Keratinocyte (primary cell): Measurements from ENCODE around the gene DCLRE1A.

Experiments
- CTCF ChIP-seq, 3 experiments: IDR thresholded peaks in 1 of 3; conservative IDR thresholded peaks in 1 of 3; optimal IDR thresholded peaks in 1 of 3; 2 replicates in 2 of 3; 3 replicates in 1 of 3; pipeline versions ENCODE3 to v1.5.1; 2011; ENCODE audit warnings: low read length in 3 of 3, mild to moderate bottlenecking in 3 of 3, moderate library complexity in 2 of 3, control low read depth in 1 of 3, inconsistent platforms in 1 of 3; ENCODE audit not compliant: insufficient read depth in 2 of 3; ENCODE audit errors: extremely low read depth in 1 of 3
- EZH2 ChIP-seq: IDR thresholded peaks from one replicate; pipeline ENCODE4 v1.6.1; 2012; ENCODE audit warnings: inconsistent platforms, mild to moderate bottlenecking, low read length, moderate library complexity

- TF ChIP-seq CTCF (optimal IDR thresholded peaks at IDR 0.05 in 1 of 3, IDR thresholded peaks at IDR 0.05 in 1 of 3, conservative IDR thresholded peaks at IDR 0.05 in 1 of 3; ENCODE audit: extremely low read depth in 1 of 3, insufficient read depth in 2 of 3, low read length in 3 of 3) (no peak), EZH2 (no peak)
Observed at GRCh38 chr10:113867904-113868303, 14.0 kb upstream of the DCLRE1A start.
